HG03175 (cell line): Measurements from ENCODE around the gene EFHD2.
A peak's percentile ranks its signal among the peaks of the same experiment; 100 is the strongest.
"Not testable (repeated sequence)": the region's sequence is repeated elsewhere in the genome, so short reads cannot be mapped to it uniquely, and the experiment has no call there.

Experiments
- ATAC-seq: cut with Tn5 transposase; IDR thresholded peaks from one replicate; pipeline ENCODE4 v1.9.1; 2021; ENCODE audit warnings: mild to moderate bottlenecking, moderate library complexity; ENCODE audit not compliant: unreplicated experiment

The EFHD2 gene

GRCh38 chr1:15410884-15411245 is 1.2 kb downstream of the EFHD2 start:
- no peak for ATAC-seq

GRCh38 chr1:15411593-15412137 is 2.0 kb downstream of the EFHD2 start:
- ATAC-seq, result peak; percentile 53

- no peak for ATAC-seq
Measured at GRCh38 chr1:15412175-15412800, 2.6 kb downstream of the EFHD2 start.

GRCh38 chr1:15412843-15413242 is 3.2 kb downstream of the EFHD2 start:
- no peak for ATAC-seq

- ATAC-seq, result no peak
Measured at GRCh38 chr1:15413563-15414444, 4.1 kb downstream of the EFHD2 start.

GRCh38 chr1:15414445-15414983 is 4.8 kb downstream of the EFHD2 start:
- no peak for ATAC-seq

GRCh38 chr1:15417059-15417934 is 7.6 kb downstream of the EFHD2 start:
- ATAC-seq, result peak; percentile 34

- ATAC-seq, result no peak
Measured at GRCh38 chr1:15418806-15419515, 9.3 kb downstream of the EFHD2 start.

- no peak for ATAC-seq
Measured at GRCh38 chr1:15420853-15421465, 11.3 kb downstream of the EFHD2 start.

GRCh38 chr1:15422871-15423270 is 13.2 kb downstream of the EFHD2 start:
- ATAC-seq, result no peak

- ATAC-seq, result no peak
Measured at GRCh38 chr1:15423355-15424077, 13.8 kb downstream of the EFHD2 start.

- no peak for ATAC-seq
Measured at GRCh38 chr1:15424146-15424667, 14.5 kb downstream of the EFHD2 start.

- no peak for ATAC-seq
Measured at GRCh38 chr1:15424981-15425380, 15.3 kb downstream of the EFHD2 start.

GRCh38 chr1:15425521-15425920 is 15.8 kb downstream of the EFHD2 start:
- no peak for ATAC-seq

- no peak for ATAC-seq
Measured at GRCh38 chr1:15425958-15426357, 16.3 kb downstream of the EFHD2 start.

- no peak for ATAC-seq
Measured at GRCh38 chr1:15426492-15427279, 17.0 kb downstream of the EFHD2 start.

- ATAC-seq, result no peak
Measured at GRCh38 chr1:15427280-15427666, 17.6 kb downstream of the EFHD2 start.

- not testable (repeated sequence) for ATAC-seq
Measured at GRCh38 chr1:15428252-15428651, 18.6 kb downstream of the EFHD2 start.
